Mucosa of descending colon (tissue), 3 donors: Measurements from ENCODE around the gene NT5E. TPM values are rescaled to one million over a fixed set of nuclear protein-coding genes. Genes with fewer than 3 reads are reported as not detected.

Source experiments
- ATAC-seq: fragments of 200-7000 bp; cut with Tn5 transposase; one replicate; pipeline ENCODE4 v1.9.1; 2020; ENCODE audit warnings: mild to moderate bottlenecking, moderate library complexity
- DNase-seq, 3 donors: peaks; one replicate each; pipeline ENCODE4 v3.0.0-alpha.2; 2020
- H3K36me3 ChIP-seq: fragments of 200-600 bp; one replicate; pipeline ENCODE4 v1.8.0; 2021; ENCODE audit warnings: low read depth, mild to moderate bottlenecking
- H3K4me1 ChIP-seq: fragments of 200-600 bp; one replicate; pipeline ENCODE4 v1.8.0; 2021; ENCODE audit warnings: low read depth, mild to moderate bottlenecking
- H3K4me3 ChIP-seq: fragments of 200-600 bp; one replicate; pipeline ENCODE4 v1.8.0; 2021; ENCODE audit warnings: mild to moderate bottlenecking
- H3K9me3 ChIP-seq: fragments of 200-600 bp; one replicate; pipeline ENCODE4 v1.8.0; 2021; ENCODE audit warnings: mild to moderate bottlenecking
- CTCF ChIP-seq: fragments of 200-600 bp; IDR thresholded peaks from one replicate; pipeline ENCODE4 v1.8.0; 2022; ENCODE audit warnings: antibody characterized with exemption, mild to moderate bottlenecking
- intact Hi-C, 2 donors: fragments of 100-400 bp; cut with DNase I in 1 of 2; cut with micrococcal nuclease in 1 of 2; formaldehyde crosslinking; loops; one replicate each; pipeline versions ENCODE4 v1.11.0 to v1.11.1; 2022; cut with DNase I, micrococcal nuclease
- total RNA-seq, 3 donors: library from RNA; stranded (reverse); fragmentation: NEBNext Ultra II Directional in 2 of 3; extraction: Animal tissue kit (Norgen Biotek cat#: 25700) in 2 of 3; gene quantifications; one replicate each; pipeline versions ENCODE4 v1.2.1 to v1.2.4, GENCODE V29; 2021 to 2023
- donor health status: DM: no; HTN: no; CAD: no; lungs with moderate emphysema.
- donor health status: DM: no; HTN: no; CAD: no.
- donor health status: DM: no; HTN: yes; CAD: no.

NT5E gene
- total RNA-seq, 3 donors from 2014 or later = 29.0 to 75.8 (median 29.7) TPM

DNA sequence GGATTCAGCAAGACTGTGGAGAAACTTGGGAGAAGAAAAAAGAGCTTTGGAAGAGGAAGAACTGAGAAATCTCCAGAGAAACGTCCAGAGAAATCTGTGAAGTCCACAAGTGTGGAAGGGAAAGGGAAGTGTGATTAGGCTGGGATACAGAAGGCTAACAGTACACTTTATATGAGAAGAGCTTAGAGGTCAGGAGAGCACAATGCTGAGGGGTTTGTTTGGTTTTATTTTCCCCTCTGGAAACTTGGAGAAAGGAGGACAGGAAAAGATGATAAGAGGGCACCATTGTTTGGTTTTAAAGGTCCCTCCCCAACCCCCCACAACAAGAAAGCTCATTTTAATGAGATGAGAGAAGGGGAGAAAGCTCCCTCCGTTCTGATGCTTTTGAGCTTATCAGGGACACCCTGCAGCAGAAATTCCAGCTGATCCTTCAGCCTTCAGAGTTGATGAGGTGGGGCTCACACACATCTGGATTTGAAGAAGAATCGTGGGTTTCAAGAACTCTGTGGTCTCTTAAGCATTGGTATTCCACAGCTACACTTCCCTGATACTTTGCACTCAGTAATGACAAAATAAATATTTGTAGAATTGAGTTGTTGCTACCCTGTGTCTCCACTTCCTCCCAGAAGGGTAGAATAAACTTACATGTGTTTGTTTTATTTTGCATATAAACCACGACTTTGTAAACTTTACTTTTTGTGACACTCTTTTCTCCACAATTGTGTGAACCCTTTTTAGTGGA lies 1.9 kb downstream of the NT5E start:
- Histone ChIP-seq H3K36me3 (no peaks in the 10 kb centered on the region), H3K4me1 (peaks cover 27% of the 10 kb centered on the region), H3K4me3 (no peak overlapping the region), H3K9me3 (no peaks in the 10 kb centered on the region)
- intact Hi-C loops = no loop called here
- TF ChIP-seq CTCF = no peak
- ATAC-seq = no peak
- no peak for DNase-seq

- Histone ChIP-seq H3K4me1 (peaks cover 27% of the 10 kb centered on the region), H3K9me3 (no peaks in the 10 kb centered on the region), H3K4me3 (no peak overlapping the region), H3K36me3 (no peaks in the 10 kb centered on the region)
- DNase-seq (peak in 1 of 3 donors; percentile 22), ATAC-seq (peak; percentile 30)
- TF ChIP-seq CTCF = no peak
- intact Hi-C loops = no loop called here
Observed at GRCh38 chr6:85452441-85452881, 2.6 kb downstream of the NT5E start.

DNA sequence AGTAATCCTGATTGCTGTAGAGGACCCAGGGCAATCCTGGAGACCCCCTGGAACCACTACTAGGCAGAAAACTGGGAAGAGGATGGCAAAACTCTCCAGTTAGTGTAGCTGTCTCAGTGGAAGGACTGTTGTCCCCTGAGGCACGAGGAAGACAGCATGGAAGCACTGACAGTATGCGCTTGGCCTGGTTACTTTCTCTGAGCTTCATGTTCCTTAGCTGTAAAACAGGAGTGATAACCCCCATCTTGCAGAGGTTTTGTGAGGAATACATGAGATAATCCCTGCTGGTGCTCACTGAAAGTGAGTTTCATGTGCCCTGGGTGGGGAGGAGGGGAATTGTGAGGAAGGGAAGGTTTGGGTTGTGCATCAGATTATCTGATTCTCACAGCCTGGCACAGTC lies 3.2 kb downstream of the NT5E start:
- intact Hi-C loops = no loop called here

GRCh38 chr6:85453490-85453889 lies 3.6 kb downstream of the NT5E start:
- intact Hi-C loops = no loop called here
- no peaks in the 10 kb centered on the region for H3K9me3 ChIP-seq
- DNase-seq (no peak), ATAC-seq (no peak)
- no peak overlapping the region for H3K4me3 ChIP-seq
- TF ChIP-seq CTCF = no peak
- H3K36me3 ChIP-seq = no peaks in the 10 kb centered on the region
- H3K4me1 ChIP-seq = peaks cover 27% of the 10 kb centered on the region

More for the DNA sequence above, 3.2 kb downstream of the NT5E start:
- TF ChIP-seq CTCF = no peak
- H3K4me3 ChIP-seq = no peak overlapping the region
- DNase-seq (no peak), ATAC-seq (no peak)
- no peaks in the 10 kb centered on the region for H3K36me3 ChIP-seq
- H3K4me1 ChIP-seq = peaks cover 27% of the 10 kb centered on the region
- H3K9me3 ChIP-seq = no peaks in the 10 kb centered on the region

DNA sequence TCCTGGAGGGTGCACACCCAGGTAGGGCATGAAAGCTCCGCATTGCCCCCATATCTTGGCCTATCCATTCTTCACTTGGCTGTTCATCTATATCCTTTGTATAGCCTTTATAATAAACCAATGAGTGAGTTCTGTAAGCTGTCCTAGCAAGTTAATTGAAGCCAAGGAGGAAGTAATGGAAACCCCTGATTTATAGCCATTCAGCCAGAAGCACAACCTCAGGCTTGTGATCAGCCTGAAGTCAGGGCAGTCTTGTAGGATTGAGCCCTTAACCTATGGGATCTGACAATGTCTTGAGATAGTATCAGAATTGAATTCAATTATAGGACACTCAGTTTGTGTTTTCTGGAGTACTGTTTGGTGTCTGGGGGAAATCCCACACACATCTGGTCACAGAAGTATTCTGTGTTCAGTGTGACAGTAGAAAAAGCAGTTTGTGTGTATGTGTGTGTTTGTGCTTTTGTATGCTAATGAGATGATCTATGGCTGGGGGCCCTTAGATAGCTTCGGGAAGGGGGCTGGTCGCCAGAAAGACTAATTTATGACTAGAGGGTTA lies 5.7 kb downstream of the NT5E start:
- TF ChIP-seq CTCF = no peak
- Histone ChIP-seq H3K36me3 (no peaks in the 10 kb centered on the region), H3K4me3 (no peak overlapping the region), H3K9me3 (no peaks in the 10 kb centered on the region), H3K4me1 (peaks cover 27% of the 10 kb centered on the region)
- intact Hi-C loops = no loop called here
- DNase-seq (no peak), ATAC-seq (no peak)
